B cell (primary cell): Measurements from ENCODE around the gene ERAP2. TPM values are rescaled to one million over a fixed set of nuclear protein-coding genes. Genes with fewer than 3 reads are reported as not detected.

Experiments used
- ATAC-seq: fragments of 200-7000 bp; cut with Tn5 transposase; one replicate; pipeline ENCODE4 v1.10.0; 2021; ENCODE audit warnings: low read depth, mild to moderate bottlenecking, moderate number of reproducible peaks, moderate library complexity
- CTCF ChIA-PET: fragments of 350-600 bp; sonication (Branson Sonifier 250); formaldehyde crosslinking; loops from one replicate; lab custom pipeline; 2021; ENCODE audit warnings: antibody characterized with exemption, inconsistent platforms; lab: Charles Lee
- POLR2A ChIA-PET: fragments of 350-600 bp; sonication (Branson Sonifier 250); formaldehyde crosslinking; loops from one replicate; lab custom pipeline; 2021; ENCODE audit warnings: antibody characterized with exemption; lab: Charles Lee
- DNase-seq: peaks from one replicate; pipeline ENCODE4 v3.0.0; 2013
- H2AFZ ChIP-seq: 2 replicates; pipeline ENCODE4 v1.6.1; 2012; ENCODE audit warnings: mild to moderate bottlenecking, low read depth, low read length; ENCODE audit not compliant: insufficient read depth, poor library complexity, severe bottlenecking
- H3K27ac ChIP-seq, 2 donors: 1 replicate in 1 of 2; 2 replicates in 1 of 2; pipeline ENCODE4 v1.5.1; 2012 to 2013; ENCODE audit warnings: low read length in 2 of 2, mild to moderate bottlenecking in 2 of 2, moderate library complexity in 1 of 2
- H3K27me3 ChIP-seq, 4 experiments: fragments of 200-600 bp in 1 of 4; sonication (generic) in 1 of 4; replicated peaks in 1 of 4; 1 replicate in 2 of 4; 2 replicates in 2 of 4; pipeline versions ENCODE4 v1.6.1 to v1.7.0; 2013 to 2016; ENCODE audit warnings: low read length in 3 of 4, mild to moderate bottlenecking in 2 of 4, mixed read lengths in 1 of 4, moderate library complexity in 1 of 4; ENCODE audit not compliant: insufficient read depth in 4 of 4, control insufficient read depth in 3 of 4; ENCODE audit errors: control extremely low read depth in 1 of 4
- H3K36me3 ChIP-seq, 2 experiments: replicated peaks in 1 of 2; 1 replicate in 1 of 2; 2 replicates in 1 of 2; pipeline versions ENCODE4 v1.6.1 to v1.7.1; 2013; ENCODE audit warnings: low read length in 1 of 2; ENCODE audit not compliant: insufficient read depth in 2 of 2, control insufficient read depth in 1 of 2; ENCODE audit errors: control extremely low read depth in 1 of 2, extremely low read depth in 1 of 2
- H3K4me1 ChIP-seq, 2 donors: fragments of 200-600 bp in 1 of 2; sonication (generic) in 1 of 2; 1 replicate in 1 of 2; 2 replicates in 1 of 2; pipeline versions ENCODE4 v1.5.1 to v1.6.1; 2013 to 2017; ENCODE audit warnings: low read length in 2 of 2; ENCODE audit not compliant: control insufficient read depth in 2 of 2, insufficient read depth in 2 of 2
- H3K4me2 ChIP-seq: replicated peaks from 2 replicates; pipeline ENCODE3; 2012; ENCODE audit warnings: mild to moderate bottlenecking, low read depth, low read length; ENCODE audit not compliant: poor library complexity, severe bottlenecking
- H3K4me3 ChIP-seq, 5 experiments: fragments of 200-600 bp in 1 of 5; sonication (generic) in 1 of 5; 1 replicate in 3 of 5; 2 replicates in 2 of 5; pipeline versions ENCODE4 v1.5.1 to v1.7.0; 2011 to 2016; ENCODE audit warnings: low read length in 4 of 5, mild to moderate bottlenecking in 4 of 5, low read depth in 2 of 5, control low read depth in 1 of 5, moderate library complexity in 1 of 5; ENCODE audit not compliant: insufficient read depth in 1 of 5; ENCODE audit errors: control extremely low read depth in 1 of 5, extremely low read depth in 1 of 5
- H3K79me2 ChIP-seq: fragments of 200-600 bp; sonication (generic); one replicate; pipeline ENCODE4 v1.6.0; 2016; ENCODE audit warnings: low read length; ENCODE audit not compliant: control insufficient read depth, insufficient read depth
- H3K9ac ChIP-seq: fragments of 200-600 bp; sonication (generic); 2 replicates; pipeline ENCODE4 v1.6.1; 2017; ENCODE audit warnings: mild to moderate bottlenecking, low read length, moderate library complexity
- H3K9me3 ChIP-seq, 3 donors: one replicate each; pipeline versions ENCODE4 v1.6.1 to v1.7.1; 2013; ENCODE audit warnings: low read length in 2 of 3; ENCODE audit not compliant: control insufficient read depth in 2 of 3, insufficient read depth in 1 of 3; ENCODE audit errors: control extremely low read depth in 1 of 3
- H4K20me1 ChIP-seq: 2 replicates; pipeline ENCODE4 v1.6.0; 2012; ENCODE audit warnings: mild to moderate bottlenecking, low read length; ENCODE audit not compliant: insufficient read depth, control insufficient read depth, poor library complexity, severe bottlenecking
- H3K27ac Mint-ChIP-seq: one replicate; pipeline ENCODE4 v1.8.0; 2021; ENCODE audit warnings: mixed read lengths
- H3K27me3 Mint-ChIP-seq: one replicate; pipeline ENCODE4 v1.8.0; 2021; ENCODE audit warnings: mixed read lengths
- H3K4me1 Mint-ChIP-seq: one replicate; pipeline ENCODE4 v1.8.0; 2021; ENCODE audit warnings: mixed read lengths
- H3K4me3 Mint-ChIP-seq: one replicate; pipeline ENCODE4 v1.8.0; 2021; ENCODE audit warnings: mixed read lengths
- H3K9me3 Mint-ChIP-seq: one replicate; pipeline ENCODE4 v1.8.0; 2022; ENCODE audit warnings: mixed read lengths; ENCODE audit not compliant: insufficient read depth
- CTCF ChIP-seq: fragments of 200-600 bp; IDR thresholded peaks from one replicate; pipeline ENCODE4 v1.8.0; 2022; ENCODE audit warnings: antibody characterized with exemption, mild to moderate bottlenecking
- EZH2 ChIP-seq: IDR thresholded peaks from 2 replicates; pipeline ENCODE4 v1.6.1; 2012; ENCODE audit warnings: borderline replicate concordance, low read depth, mild to moderate bottlenecking, moderate library complexity, low read length; ENCODE audit not compliant: insufficient read depth, poor library complexity, severe bottlenecking
- WGBS: methylation state at CpG from one replicate; pipeline ENCODE4 v1.1.5; 2013; ENCODE audit warnings: missing lambda C conversion rate; ENCODE audit not compliant: insufficient coverage; 5-methylcytosine and 5-hydroxymethylcytosine counted together
- intact Hi-C: fragments of 100-400 bp; cut with micrococcal nuclease; formaldehyde crosslinking; loops from one replicate; pipeline ENCODE4 v1.10.0; 2022
- polyA plus RNA-seq: library from polyadenylated mRNA; depleted of rRNA; stranded (reverse); fragments of >200 nt; gene quantifications from 2 replicates; pipeline ENCODE4 v1.2.3, GENCODE V29; 2012
- total RNA-seq, 2 donors: library from RNA; stranded (reverse); fragments of 120-200 nt in 1 of 2; gene quantifications; 1 replicate in 1 of 2; 2 replicates in 1 of 2; pipeline versions ENCODE4 v1.2.3 to v1.2.4, GENCODE V29; 2013 to 2022

ERAP2 gene
- total and polyA plus RNA-seq, 2 donors (not counting 1 experiment from before 2014, with no cell fraction given): 18.5 to 74.2 TPM

GRCh38 chr5:96879665-96880064, 3.4 kb downstream of the ERAP2 start:
- Mint-ChIP-seq H3K27me3 (no peaks in the 10 kb centered on the region), H3K4me1 (peaks cover 80% of the 10 kb centered on the region), H3K27ac (peak overlapping the region; percentile 85), H3K9me3 (no peaks in the 10 kb centered on the region), H3K4me3 (peak overlapping the region; percentile 79)
- CTCF ChIA-PET: interaction anchor here (2.6 kb wide), 1 partner anchor 10 kb away, joined by 12 read pairs; no protein-coding TSS in a partner anchor
- DNase-seq (peak; percentile 17), ATAC-seq (no peak)
- no peak for TF ChIP-seq CTCF
- TF ChIP-seq EZH2: no peak
- H3K36me3 ChIP-seq: peaks cover 0 to 47% of the 10 kb centered on the region in 2 experiments
- peak overlapping the region; percentile 53 for H3K9ac ChIP-seq
- peak overlapping the region; percentile 74 for H3K4me2 ChIP-seq
- no peak overlapping the region for H3K4me3 ChIP-seq
- intact Hi-C loops: loop anchor here (1.0 to 10.0 kb wide), 3 partner anchors 10 to 1895 kb away; partner anchors contain the start of genes CAST and RGMB
- peak overlapping the region; percentile 70 to 83 for H3K27ac ChIP-seq
- H3K79me2 ChIP-seq: peaks cover 86% of the 10 kb centered on the region
- no peak overlapping the region for H2AFZ ChIP-seq
- 66% methylated on average over 3 of the region's 3 CpGs for WGBS
- POLR2A ChIA-PET: no interaction called here
- peaks cover 62 to 73% of the 10 kb centered on the region in 2 donors for H3K4me1 ChIP-seq
- H3K27me3 ChIP-seq: no peaks in the 10 kb centered on the region
- H4K20me1 ChIP-seq: peaks cover 11% of the 10 kb centered on the region
- no peaks in the 10 kb centered on the region for H3K9me3 ChIP-seq

- Mint-ChIP-seq H3K4me1 (peaks cover 82% of the 10 kb centered on the region), H3K4me3 (peak overlapping the region; percentile 79), H3K9me3 (no peaks in the 10 kb centered on the region), H3K27me3 (no peaks in the 10 kb centered on the region), H3K27ac (peak overlapping the region; percentile 85)
- peak; percentile 57 for DNase-seq
- peak; percentile 24 for ATAC-seq
- H3K4me1 ChIP-seq: peaks cover 69 to 80% of the 10 kb centered on the region in 2 donors
- intact Hi-C loops: loop anchor here (1.0 kb wide), 1 partner anchor 11 kb away; no protein-coding TSS in a partner anchor
- H3K27ac ChIP-seq: peak overlapping the region; percentile 70 to 83
- peak overlapping the region; percentile 53 for H3K9ac ChIP-seq
- ChIA-PET POLR2A (no interaction called here), CTCF (interaction anchor here (1.2 to 5.4 kb wide), 4 partner anchors 11 to 281 kb away, joined by 6 to 40 read pairs (median 10); no protein-coding TSS in a partner anchor)
- H3K27me3 ChIP-seq: no peaks in the 10 kb centered on the region
- peaks cover 4 to 53% of the 10 kb centered on the region in 2 experiments for H3K36me3 ChIP-seq
- H2AFZ ChIP-seq: no peak overlapping the region
- 52% methylated on average over 3 of the region's 4 CpGs for WGBS
- H3K4me2 ChIP-seq: peak overlapping the region; percentile 74
- no peaks in the 10 kb centered on the region for H3K9me3 ChIP-seq
- peaks cover 93% of the 10 kb centered on the region for H3K79me2 ChIP-seq
- H4K20me1 ChIP-seq: peaks cover 11% of the 10 kb centered on the region
- H3K4me3 ChIP-seq: peak overlapping the region in 4 of 5 experiments; percentile 17 to 61 (median 28)
- TF ChIP-seq CTCF (no peak), EZH2 (no peak)
Measured at GRCh38 chr5:96880444-96881164, 4.3 kb downstream of the ERAP2 start.
